ENCODE data around the gene RNF31. TPM values are rescaled to one million over a fixed set of nuclear protein-coding genes. Genes with fewer than 3 reads are reported as not detected.
A peak's percentile ranks its signal among the peaks of the same experiment; 100 is the strongest.

The RNF31 gene
- total RNA-seq, 2 experiments from 2014 or later, result 46.0 to 57.8 TPM

- CTCF ChIA-PET, result interaction anchor here (0.5 to 2.6 kb wide), 9 partner anchors 8 to 1335 kb away, joined by 3 to 14 read pairs (median 3); partner anchors contain the start of genes CHMP4A, IRF9, MDP1 and TINF2
- peaks cover 51% of the 10 kb centered on the region for H3K4me1 Mint-ChIP-seq (ENCODE audit: low read depth)
- no peaks in the 10 kb centered on the region for H3K27me3 Mint-ChIP-seq
- H3K9me3 Mint-ChIP-seq, result no peaks in the 10 kb centered on the region
- Histone ChIP-seq H3K4me3 (ENCODE audit: low read length) (peak within 1 kb of the TSS; percentile 93), H3K27me3 (ENCODE audit: control insufficient read depth in 1 of 2, insufficient read depth in 2 of 2, low read length in 2 of 2) (no peaks in the 10 kb centered on the region), H3K27ac (ENCODE audit: low read depth in 1 of 2, low read length in 2 of 2) (peak within 1 kb of the TSS; percentile 97 to 99), H3K4me1 (ENCODE audit: insufficient read depth, low read length) (peaks cover 37% of the 10 kb centered on the region), H3K36me3 (ENCODE audit: insufficient read depth, low read length) (peaks cover 26% of the 10 kb centered on the region), H3K9me3 (ENCODE audit: control insufficient read depth in 1 of 2, insufficient read depth in 1 of 2, low read length in 2 of 2) (no peaks in the 10 kb centered on the region)
- DNase-seq (peak; percentile 78 to 95 (median 86)), ATAC-seq (ENCODE audit: poor library complexity) (peak; percentile 88)
- H3K36me3 Mint-ChIP-seq (ENCODE audit: low read depth), result peaks cover 63% of the 10 kb centered on the region
- intact Hi-C loops (cut with DNase I, micrococcal nuclease), result loop anchor here (1.0 to 5.0 kb wide), 4 partner anchors 18 to 59 kb away; partner anchors contain the start of genes CHMP4A (in 1 of the 2), GMPR2 (in 1 of the 2), IRF9 (in 1 of the 2) and NEDD8 (in 1 of the 2)
- peak within 1 kb of the TSS; percentile 92 for H3K27ac Mint-ChIP-seq
- TF ChIP-seq CTCF (IDR thresholded peaks at IDR 0.05), result no peak
- POLR2A ChIA-PET, result interaction anchor here (0.6 to 4.0 kb wide), 33 partner anchors 9 to 936 kb away, joined by 3 to 99 read pairs (median 4); partner anchors contain the start of genes CBLN3, CHMP4A, CIDEB and DCAF11
- H3K4me3 Mint-ChIP-seq, result peak within 1 kb of the TSS; percentile 87
Observed at GRCh38 chr14:24195186-24196070, 48.1 kb downstream of the RNF31 start, which contains the start of gene TM9SF1. TM9SF1 (minus strand) TSS chr14:24195441; CDS start chr14:24195019, 422 bp downstream.

- CTCF ChIA-PET, result interaction anchor here (0.8 to 2.6 kb wide), 7 partner anchors 15 to 101 kb away, joined by 3 to 14 read pairs (median 5); partner anchors contain the start of genes CHMP4A, IRF9, MDP1 and TINF2
- no peak for ATAC-seq (ENCODE audit: poor library complexity)
Observed at GRCh38 chr14:24196071-24197055, 49.1 kb downstream of the RNF31 start.

More at GRCh38 chr14:24196071-24197055, 49.1 kb downstream of the RNF31 start:
- peaks cover 23% of the 10 kb centered on the region for H3K36me3 ChIP-seq (ENCODE audit: insufficient read depth, low read length)
- intact Hi-C loops (cut with DNase I, micrococcal nuclease), result loop anchor here in 1 of 2 experiments (5.0 kb wide), 1 partner anchor 36 kb away; the partner anchor contains the start of genes GMPR2 and NEDD8
- no peaks in the 10 kb centered on the region for H3K27me3 Mint-ChIP-seq
- H3K4me1 ChIP-seq (ENCODE audit: insufficient read depth, low read length), result peaks cover 37% of the 10 kb centered on the region
- H3K4me1 Mint-ChIP-seq (ENCODE audit: low read depth), result peaks cover 51% of the 10 kb centered on the region
- DNase-seq, result peak in 2 of 14 experiments; percentile 40 to 43
- peaks cover 61% of the 10 kb centered on the region for H3K36me3 Mint-ChIP-seq (ENCODE audit: low read depth)
- no peak for TF ChIP-seq CTCF (IDR thresholded peaks at IDR 0.05)
- H3K27ac Mint-ChIP-seq, result peak overlapping the region; percentile 92
- H3K4me3 ChIP-seq (ENCODE audit: low read length), result peak overlapping the region; percentile 93
- H3K9me3 Mint-ChIP-seq, result no peaks in the 10 kb centered on the region
- H3K4me3 Mint-ChIP-seq, result peak overlapping the region; percentile 87
- POLR2A ChIA-PET, result interaction anchor here (0.6 to 4.0 kb wide), 29 partner anchors 8 to 937 kb away, joined by 3 to 99 read pairs (median 5); partner anchors contain the start of genes CBLN3, CHMP4A, CIDEB and DCAF11
- peak overlapping the region; percentile 97 to 99 for H3K27ac ChIP-seq (ENCODE audit: low read depth in 1 of 2, low read length in 2 of 2)
- no peaks in the 10 kb centered on the region for H3K9me3 ChIP-seq (ENCODE audit: control insufficient read depth in 1 of 2, insufficient read depth in 1 of 2, low read length in 2 of 2)
- H3K27me3 ChIP-seq (ENCODE audit: control insufficient read depth in 1 of 2, insufficient read depth in 2 of 2, low read length in 2 of 2), result no peaks in the 10 kb centered on the region
